ENCODE measurements around the gene HM13. TPM values are rescaled to one million over a fixed set of nuclear protein-coding genes. Genes with fewer than 3 reads are reported as not detected.
"Not testable (repeated sequence)": the region's sequence is repeated elsewhere in the genome, so short reads cannot be mapped to it uniquely, and the experiment has no call there.

Gene HM13
- total RNA-seq (100 to 1,000 TPM in 3 of 7 donors, 10 to 100 TPM in 4; 30.2 to 158 (median 97.3) TPM), polyA plus RNA-seq (100 to 1,000 TPM in 1 of 2 donors, 10 to 100 TPM in 1; 72.6 to 129 TPM)
- long read RNA-seq, donor 1, transcript HM13-201 (13 exons, 1,809 nt): minor isoform, 6 of 655 reads
- long read RNA-seq, donor 1, transcript HM13-224 (3 exons, 3,932 nt): minor isoform, 58 of 655 reads
- long read RNA-seq, donor 1, transcript HM13-204 (13 exons, 3,810 nt): minor isoform, 5 of 655 reads
- long read RNA-seq, donor 1, transcript HM13-202 (12 exons, 1,606 nt): major isoform, 471 of 655 reads
- long read RNA-seq, donor 1, partial matches to known transcripts: 28 of 655 reads
- long read RNA-seq, donor 1, other reads (novel, unspliced or antisense): 86 of 655 reads
- long read RNA-seq, donor 2, transcript HM13-224 (3 exons, 3,932 nt): minor isoform, 6 of 80 reads
- long read RNA-seq, donor 2, transcript HM13-202 (12 exons, 1,606 nt): major isoform, 34 of 80 reads
- long read RNA-seq, donor 2, partial matches to known transcripts: 38 of 80 reads
- long read RNA-seq, donor 2, other reads (novel, unspliced or antisense): 0 of 80 reads
- long read RNA-seq, donor 3, transcript HM13-202 (12 exons, 1,606 nt): major isoform, 190 of 264 reads
- long read RNA-seq, donor 3, partial matches to known transcripts: 12 of 264 reads
- long read RNA-seq, donor 3, other reads (novel, unspliced or antisense): 52 of 264 reads

DNA sequence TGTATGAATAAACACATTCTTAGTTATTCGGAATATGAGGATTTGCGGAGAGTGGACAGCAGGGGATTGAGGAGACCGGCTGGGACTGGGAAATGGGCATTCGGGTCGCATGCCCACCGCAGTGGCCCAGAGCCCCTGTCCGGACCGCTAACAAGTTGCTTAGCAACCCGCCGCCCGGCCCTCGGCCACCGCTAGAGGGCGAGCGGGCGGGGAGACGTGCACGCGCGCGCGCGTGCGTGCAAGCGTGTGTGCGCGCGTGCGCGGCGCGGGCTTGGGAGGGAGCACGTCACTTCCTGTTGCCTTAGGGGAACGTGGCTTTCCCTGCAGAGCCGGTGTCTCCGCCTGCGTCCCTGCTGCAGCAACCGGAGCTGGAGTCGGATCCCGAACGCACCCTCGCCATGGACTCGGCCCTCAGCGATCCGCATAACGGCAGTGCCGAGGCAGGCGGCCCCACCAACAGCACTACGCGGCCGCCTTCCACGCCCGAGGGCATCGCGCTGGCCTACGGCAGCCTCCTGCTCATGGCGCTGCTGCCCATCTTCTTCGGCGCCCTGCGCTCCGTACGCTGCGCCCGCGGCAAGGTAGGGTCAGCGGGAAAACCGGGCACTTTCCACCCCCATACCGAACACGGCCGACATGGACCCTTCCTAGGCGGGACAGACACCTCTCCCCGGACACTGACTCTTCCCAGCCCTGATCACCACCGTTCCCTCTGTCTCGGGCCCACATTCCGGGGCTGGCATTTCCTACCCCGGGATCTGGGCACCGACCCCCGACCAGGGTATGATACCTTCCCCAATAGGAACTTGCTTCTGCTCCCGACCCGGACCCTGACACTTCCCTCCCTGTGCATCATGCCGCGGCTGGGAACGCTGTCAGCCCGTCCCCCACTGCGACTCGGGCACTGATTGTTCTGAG lies at the start of gene HM13:
TSS of gene HM13 (plus strand) at position 289 of the 918 bp plus-strand sequence. CDS start at position 399, 110 bp downstream.
- H3K27me3 ChIP-seq: no peaks in the 10 kb centered on the region
- WGBS, 3 donors: 0 to 1% (median 0%) methylated on average over 62 to 86 of the region's 86 CpGs
- intact Hi-C loops (cut with DNase I): no loop called here
- TF ChIP-seq POLR2A (IDR thresholded peaks at IDR 0.05): peak; percentile 70
- no peak for TF ChIP-seq EP300 (IDR thresholded peaks at IDR 0.05)
- TF ChIP-seq CTCF (IDR thresholded peaks at IDR 0.05): peak; percentile 96 to 98 (median 96)
- H3K9me3 ChIP-seq: no peaks in the 10 kb centered on the region
- peaks cover 10% of the 10 kb centered on the region for H3K4me1 ChIP-seq (ENCODE audit: insufficient read depth)
- H3K36me3 ChIP-seq: no peaks in the 10 kb centered on the region
- H3K4me3 ChIP-seq: peak within 1 kb of the TSS; percentile 91
- peak; percentile 86 to 94 (median 93) for DNase-seq
- peak within 1 kb of the TSS; percentile 47 to 50 for H3K27ac ChIP-seq

- H3K4me1 ChIP-seq (ENCODE audit: insufficient read depth); H3K27ac ChIP-seq; H3K27me3 ChIP-seq; H3K4me3 ChIP-seq; DNase-seq; H3K9me3 ChIP-seq; H3K36me3 ChIP-seq; intact Hi-C loops (cut with DNase I): not testable (repeated sequence)
- WGBS, 3 donors: 89% methylated on average over 26 of the region's 33 CpGs; no CpG with 5 or more reads in 2 of the 3 donors
Observed at GRCh38 chr20:31470946-31471345, 43.3 kb upstream of the HM13 start.

GRCh38 chr20:31472395-31473330 lies 41.6 kb upstream of the HM13 start:
- no peak for TF ChIP-seq EP300 (IDR thresholded peaks at IDR 0.05)
- no peak for TF ChIP-seq CTCF (IDR thresholded peaks at IDR 0.05)
- TF ChIP-seq POLR2A (IDR thresholded peaks at IDR 0.05): no peak
- intact Hi-C loops (cut with DNase I): no loop called here
- Histone ChIP-seq H3K4me3 (no peak overlapping the region), H3K36me3 (no peaks in the 10 kb centered on the region), H3K27ac (no peak overlapping the region), H3K9me3 (no peaks in the 10 kb centered on the region), H3K27me3 (no peaks in the 10 kb centered on the region), H3K4me1 (ENCODE audit: insufficient read depth) (peaks cover 2% of the 10 kb centered on the region)
- DNase-seq: peak in 1 of 5 donors; percentile 31
- 21 to 30% (median 26%) methylated on average over 7 to 8 of the region's 8 CpGs for WGBS, 3 donors

DNA sequence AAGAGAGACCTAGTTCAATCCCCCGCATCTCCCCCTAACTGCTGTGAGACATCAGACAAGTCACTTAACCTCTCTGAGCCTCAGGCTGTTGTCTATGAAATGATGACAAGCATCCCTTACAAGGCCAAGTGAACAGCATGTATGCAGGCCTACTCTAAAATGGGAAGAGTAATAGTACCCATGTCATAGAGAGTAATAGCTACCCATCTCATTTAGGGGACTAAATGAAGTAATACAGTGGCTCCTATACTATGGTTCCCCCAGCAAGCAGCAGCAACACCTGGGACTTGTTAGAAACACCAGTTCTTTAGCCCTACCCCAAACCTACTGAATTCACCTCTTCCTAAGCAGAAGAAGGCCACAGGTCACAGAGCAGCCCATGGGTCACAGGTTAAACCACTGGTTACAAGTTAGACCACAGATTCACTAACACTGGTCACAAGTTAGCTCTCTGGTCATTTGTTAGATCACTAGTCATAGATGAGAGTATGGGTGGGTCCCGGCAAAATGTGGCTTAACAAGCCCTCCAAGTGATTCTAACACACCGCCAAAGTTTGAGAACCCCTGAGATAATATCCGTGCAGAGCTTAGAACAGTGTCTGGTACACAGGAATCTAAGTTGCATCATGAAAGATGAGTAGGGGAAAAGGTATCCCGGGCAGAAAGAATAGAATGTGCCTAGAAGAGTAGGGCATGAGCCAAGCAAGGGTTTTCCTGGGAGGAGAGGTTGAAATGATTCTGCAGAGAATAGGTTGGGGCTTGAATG lies 40.7 kb upstream of the HM13 start:
- intact Hi-C loops (cut with DNase I): no loop called here
- no peak for DNase-seq
- Histone ChIP-seq H3K27me3 (no peaks in the 10 kb centered on the region), H3K36me3 (no peaks in the 10 kb centered on the region), H3K4me1 (ENCODE audit: insufficient read depth) (peaks cover 2% of the 10 kb centered on the region), H3K4me3 (no peak overlapping the region), H3K27ac (no peak overlapping the region), H3K9me3 (no peaks in the 10 kb centered on the region)
- 82 to 87% (median 87%) methylated on average over 5 of the region's 5 CpGs for WGBS, 3 donors
- TF ChIP-seq POLR2A (IDR thresholded peaks at IDR 0.05): no peak
- no peak for TF ChIP-seq EP300 (IDR thresholded peaks at IDR 0.05)
- no peak for TF ChIP-seq CTCF (IDR thresholded peaks at IDR 0.05)

Measured in ovary (tissue), 10 donors.